ENCODE results near the gene OR6T1.

The OR6T1 gene, protein sequence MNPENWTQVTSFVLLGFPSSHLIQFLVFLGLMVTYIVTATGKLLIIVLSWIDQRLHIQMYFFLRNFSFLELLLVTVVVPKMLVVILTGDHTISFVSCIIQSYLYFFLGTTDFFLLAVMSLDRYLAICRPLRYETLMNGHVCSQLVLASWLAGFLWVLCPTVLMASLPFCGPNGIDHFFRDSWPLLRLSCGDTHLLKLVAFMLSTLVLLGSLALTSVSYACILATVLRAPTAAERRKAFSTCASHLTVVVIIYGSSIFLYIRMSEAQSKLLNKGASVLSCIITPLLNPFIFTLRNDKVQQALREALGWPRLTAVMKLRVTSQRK

DNA sequence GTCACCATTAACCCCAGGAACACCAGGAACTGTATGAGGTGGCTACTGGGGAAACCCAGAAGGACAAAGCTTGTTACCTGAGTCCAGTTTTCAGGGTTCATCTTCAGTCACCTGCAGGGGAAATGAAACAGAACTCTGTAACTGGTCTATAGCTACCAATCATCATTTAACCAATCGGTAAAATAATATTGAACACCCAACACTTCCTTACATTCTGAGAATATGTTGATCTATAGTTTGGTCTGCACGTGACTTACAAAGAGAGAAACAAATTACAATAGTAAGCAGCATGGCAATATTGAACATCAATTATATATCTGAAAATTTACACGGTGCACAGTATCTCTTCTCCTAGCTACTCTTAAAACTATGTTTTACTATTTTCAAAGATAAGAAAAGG lies at the start of gene OR6T1:
Gene OR6T1, minus strand, starts transcription at position 101 of the 400 bp plus-strand sequence. Its CDS starts 0 bp downstream, at position 101.
- DNase-seq (ENCODE audit: low read depth, low spot score), result no peak

DNA sequence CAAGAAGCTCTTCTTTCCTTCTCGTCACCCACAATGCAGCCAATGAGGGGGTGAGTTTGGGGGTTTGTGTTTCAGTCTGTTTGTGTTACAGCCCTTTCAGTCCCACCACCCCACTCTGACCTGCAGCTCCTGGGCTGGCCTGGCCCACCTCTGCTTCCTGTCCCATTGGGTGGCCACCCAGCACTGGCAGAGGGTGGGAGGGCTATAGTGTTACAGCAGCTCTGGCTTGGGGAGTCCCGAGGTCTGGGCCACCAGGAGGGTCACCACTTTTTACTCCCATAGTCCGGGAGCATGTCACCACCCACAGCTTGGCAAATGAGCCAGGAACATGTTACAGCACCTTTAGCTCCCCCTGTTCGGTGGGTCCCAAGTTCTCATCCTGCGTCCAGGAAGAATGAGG lies 35.7 kb upstream of the OR6T1 start:
- DNase-seq (ENCODE audit: low read depth, low spot score), result no peak

DNA sequence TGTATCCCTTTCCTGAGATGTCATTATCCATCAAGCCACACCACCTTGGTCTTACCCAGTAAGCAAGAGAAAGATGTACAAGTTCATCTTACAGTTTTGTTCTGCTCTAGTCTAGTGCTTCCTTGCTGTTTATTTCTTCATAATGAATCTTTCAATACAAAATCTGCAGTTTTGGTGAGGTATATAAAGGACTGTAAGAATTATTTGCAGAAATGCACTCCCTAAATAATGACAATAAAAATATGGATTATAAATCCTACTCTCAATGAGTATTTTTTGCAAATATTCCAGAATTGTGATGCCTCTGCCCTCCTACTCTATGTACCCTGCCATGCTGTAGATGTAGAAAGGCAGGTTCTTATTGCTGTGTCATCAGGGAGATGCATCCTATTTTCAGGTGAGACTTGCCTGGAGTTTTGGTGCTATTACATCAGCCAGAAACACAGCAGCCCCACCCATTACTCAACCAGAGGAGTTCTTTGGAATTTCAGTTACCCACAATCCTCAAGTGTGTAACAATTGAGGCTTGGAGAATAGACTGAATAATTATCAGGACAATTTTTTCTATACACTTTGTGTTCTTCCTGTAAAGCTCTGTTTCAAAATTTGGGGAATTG lies 34.2 kb upstream of the OR6T1 start, which contains the start of gene OR10S1:
Gene OR10S1, minus strand, starts transcription at position 51 of the 617 bp plus-strand sequence. CDS start 117 bp downstream, outside the sequence.
- no peak for DNase-seq (ENCODE audit: low read depth, low spot score)

DNA sequence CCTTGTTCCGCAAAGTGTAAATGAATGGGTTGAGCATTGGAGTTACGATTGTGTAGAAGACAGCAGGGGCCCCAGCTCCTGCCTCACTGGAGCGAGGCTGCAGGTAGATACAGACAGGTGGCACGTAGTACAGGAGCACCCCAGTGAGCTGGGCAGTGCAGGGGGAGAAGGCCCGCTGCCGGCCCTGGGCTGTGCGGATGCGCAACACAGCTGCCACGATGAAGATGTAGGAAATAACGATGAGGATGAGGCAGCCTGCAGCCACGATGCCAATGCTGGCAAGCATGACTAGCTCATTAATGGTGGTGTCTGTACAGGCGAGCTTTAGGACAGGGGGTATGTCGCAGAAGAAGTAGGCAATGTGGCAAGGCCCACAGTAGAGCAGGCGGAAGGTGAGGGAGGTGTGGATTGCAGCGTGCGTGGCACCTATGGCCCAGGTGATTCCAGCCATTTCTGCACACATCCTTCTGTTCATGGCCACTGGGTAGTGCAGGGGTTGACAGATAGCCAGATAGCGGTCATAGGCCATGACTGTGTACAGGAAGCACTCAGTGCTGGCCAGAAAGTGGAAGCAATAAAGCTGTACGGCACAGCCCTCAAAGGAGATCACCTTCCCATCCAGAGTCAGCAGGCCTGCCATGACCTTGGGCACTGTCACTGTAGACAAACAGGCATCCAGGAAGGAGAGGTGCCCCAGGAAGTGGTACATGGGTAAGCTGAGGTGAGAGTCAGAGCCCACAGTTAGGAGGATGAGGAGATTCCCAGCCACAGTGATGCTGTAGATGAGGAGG lies 33.3 kb upstream of the OR6T1 start:
- no peak for DNase-seq (ENCODE audit: low read depth, low spot score)

DNA sequence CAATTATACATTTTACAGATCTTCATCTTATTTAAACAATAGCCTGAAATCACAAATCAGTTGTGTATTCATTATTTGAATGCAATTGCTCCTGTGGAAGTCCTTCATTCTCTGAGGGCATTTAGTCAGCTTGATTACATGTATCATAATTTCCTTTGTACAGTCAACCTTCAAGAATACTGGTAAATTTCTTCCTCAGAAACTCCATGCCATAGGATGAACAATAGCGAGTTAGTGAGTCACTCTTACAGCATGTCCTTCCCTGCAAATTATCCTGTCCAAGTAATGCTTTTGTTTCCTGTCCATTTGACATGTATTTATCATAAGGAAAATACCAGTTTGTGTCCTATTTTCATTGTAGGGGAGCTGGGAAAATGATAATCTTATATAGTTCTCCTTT lies 30.2 kb upstream of the OR6T1 start:
- DNase-seq (ENCODE audit: low read depth, low spot score), result peak; percentile 3

DNA sequence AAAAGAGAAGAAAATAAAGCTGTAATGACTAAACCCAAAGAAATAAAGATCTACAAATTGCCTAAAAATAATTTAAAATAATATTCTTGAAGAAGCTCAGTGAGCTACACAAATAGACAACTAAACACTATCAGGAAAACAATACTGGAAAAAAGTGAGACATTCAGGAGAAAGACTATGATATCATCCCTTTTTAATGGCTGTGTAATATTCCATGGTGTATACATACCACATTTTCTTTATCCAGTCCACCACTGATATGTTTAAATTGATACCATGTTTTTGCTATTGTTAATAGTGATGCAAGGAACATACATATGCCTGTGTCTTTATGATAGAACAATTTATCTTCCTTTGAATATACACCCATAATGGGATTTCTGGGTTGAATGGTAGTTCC lies 13.1 kb upstream of the OR6T1 start:
- DNase-seq (ENCODE audit: low read depth, low spot score), result no peak

DNA sequence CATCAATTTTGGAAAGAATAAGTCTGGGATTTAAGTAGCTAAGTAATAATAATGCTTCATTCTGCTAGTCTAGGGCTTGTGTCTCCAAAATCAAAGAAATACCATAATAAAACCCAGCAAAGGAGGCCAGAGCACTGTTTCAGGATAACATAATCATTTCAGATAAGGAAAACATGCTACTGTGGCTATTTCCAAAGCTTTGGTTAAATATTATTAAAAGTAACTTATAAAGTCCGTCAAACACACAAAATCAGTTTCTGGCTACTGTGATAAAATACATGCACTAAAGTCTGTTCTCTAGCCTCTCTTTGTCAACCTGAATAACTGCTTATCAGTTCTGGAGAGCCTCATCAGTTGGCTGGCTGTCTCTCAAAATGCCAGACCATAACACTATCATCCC lies 1.5 kb upstream of the OR6T1 start:
- DNase-seq (ENCODE audit: low read depth, low spot score), result no peak

DNA sequence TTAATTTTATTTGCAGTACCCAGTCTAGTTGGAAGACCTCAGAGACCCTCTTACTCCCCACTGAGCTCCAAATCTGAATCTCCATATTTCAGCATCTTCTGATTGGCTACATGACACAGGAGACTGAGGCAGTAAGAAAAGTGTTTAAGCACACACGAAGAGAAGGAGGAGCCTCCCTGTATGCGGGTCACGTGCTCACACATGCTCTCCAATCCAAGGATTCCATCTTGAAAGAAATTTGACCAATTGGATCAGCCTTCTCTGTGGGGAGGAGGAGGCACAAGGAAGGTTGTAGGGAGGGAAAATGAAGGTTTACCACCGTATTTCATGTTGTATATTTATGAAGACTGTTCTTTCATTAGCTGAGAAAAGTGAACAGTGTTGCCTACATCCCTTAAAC lies 1.2 kb downstream of the OR6T1 start:
- DNase-seq (ENCODE audit: low read depth, low spot score), result no peak

DNA sequence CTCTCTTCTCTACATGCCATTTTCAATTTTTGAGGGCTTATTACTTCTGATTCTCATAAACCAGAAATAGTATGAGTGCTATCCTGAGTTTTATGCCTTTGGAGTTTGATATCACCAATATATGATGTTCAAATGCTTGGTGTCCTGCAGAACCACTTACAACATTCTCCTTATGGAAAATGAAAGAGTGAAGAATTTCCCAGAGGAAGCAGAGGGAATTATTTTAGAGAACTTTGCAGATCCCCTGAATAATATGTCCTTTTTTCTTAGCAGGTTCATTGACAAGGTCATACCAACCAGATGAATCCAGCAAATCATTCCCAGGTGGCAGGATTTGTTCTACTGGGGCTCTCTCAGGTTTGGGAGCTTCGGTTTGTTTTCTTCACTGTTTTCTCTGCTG lies 4.3 kb downstream of the OR6T1 start, which contains the start of gene OR4D5:
Gene OR4D5, plus strand, starts transcription at position 301 of the 400 bp plus-strand sequence. Its CDS starts 0 bp downstream, at position 301.
- DNase-seq (ENCODE audit: low read depth, low spot score), result no peak

DNA sequence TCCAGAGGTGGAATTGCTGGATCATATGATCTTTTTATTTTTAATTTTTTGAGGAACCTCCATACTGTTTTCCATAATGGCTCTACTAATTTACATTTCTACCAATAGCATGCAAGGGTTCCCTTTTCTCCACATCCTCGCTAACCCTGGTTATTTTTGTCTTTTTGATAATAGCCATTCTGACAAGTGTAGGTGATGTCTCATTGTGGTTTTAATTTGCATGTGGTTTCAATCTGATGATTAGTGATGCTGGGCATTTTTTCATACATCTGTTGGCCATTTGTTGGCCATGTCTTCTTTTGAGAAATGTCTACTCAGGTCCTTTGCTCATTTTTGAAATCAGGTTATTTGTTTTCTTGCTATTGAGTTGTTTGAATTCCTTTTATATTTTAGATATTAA lies 19.6 kb downstream of the OR6T1 start:
- DNase-seq (ENCODE audit: low read depth, low spot score), result no peak

DNA sequence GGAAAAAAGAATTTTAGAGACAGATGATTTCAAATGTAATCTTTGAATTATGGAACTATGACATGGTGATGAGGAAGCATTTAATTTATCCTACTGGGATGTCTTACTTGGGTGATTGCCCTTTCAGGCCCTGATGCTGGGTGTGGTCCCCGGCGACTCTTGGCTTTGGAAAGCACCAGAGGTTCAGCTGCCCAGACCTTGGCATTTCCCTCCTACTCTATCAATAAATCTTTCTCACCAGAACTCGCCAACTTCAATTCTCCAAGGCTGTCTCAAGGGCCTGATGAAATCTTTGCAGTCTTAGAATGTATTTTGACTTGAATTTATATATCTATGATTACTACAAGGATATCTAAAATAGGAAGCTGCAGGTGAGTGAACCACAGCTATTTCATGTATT lies 22.7 kb downstream of the OR6T1 start:
- no peak for DNase-seq (ENCODE audit: low read depth, low spot score)

DNA sequence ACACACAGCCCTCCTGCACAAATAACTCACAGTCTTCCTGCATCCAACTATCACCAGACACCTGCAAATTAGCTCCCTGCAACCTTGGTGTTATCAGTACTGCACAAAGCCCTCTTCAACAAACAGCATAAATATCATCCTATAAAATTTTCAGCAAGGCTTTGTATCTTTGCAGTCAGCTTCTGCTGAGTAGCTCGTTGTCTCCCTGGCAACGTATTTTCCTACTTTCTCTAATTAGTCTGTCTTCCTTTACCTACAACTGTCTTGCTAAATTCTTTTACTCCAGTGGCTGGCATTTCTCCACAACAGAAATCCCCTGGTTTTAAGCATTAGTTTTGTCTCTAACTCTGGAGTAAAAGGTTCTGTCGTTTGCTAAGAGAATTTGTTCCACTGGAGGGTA lies 37.8 kb downstream of the OR6T1 start:
- DNase-seq (ENCODE audit: low read depth, low spot score), result no peak

DNA sequence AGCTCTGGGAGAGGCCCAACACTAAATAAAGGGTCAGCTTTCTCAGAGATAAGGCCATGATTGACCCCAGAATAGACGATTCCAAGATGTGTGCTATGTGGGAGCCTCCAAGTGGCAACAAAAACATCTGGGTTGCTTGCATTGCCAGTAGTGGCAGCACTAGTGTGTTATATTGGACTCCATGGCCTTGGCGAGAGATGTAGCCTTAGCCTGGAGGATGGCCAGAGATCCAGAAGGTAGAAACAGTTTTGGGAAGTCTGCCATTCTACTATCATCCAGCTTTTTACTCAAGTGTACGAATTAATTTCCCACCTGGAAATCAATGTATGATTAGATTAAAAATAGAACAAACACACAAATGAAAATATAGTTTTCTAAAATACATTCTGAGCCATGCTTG lies 38.7 kb downstream of the OR6T1 start:
- no peak for DNase-seq (ENCODE audit: low read depth, low spot score)

DNA sequence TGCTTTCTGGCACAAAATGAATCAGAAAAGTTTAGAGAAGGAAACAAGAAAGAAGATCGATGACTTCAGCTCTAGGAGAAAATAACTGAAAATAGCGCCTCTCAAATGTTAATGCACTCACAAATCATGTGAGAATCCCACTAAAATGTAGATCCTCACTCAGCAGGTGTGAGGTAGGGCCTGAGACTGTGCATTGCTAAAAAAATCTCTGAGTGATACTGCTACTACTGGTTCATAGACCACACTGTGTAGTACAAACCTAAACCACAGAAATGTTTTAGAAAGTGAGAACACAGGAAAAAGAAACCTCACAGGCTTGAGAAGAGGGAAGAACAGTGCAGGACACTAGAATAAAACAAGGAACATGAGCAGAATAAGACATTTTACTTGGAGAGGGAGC lies 39.7 kb downstream of the OR6T1 start:
- no peak for DNase-seq (ENCODE audit: low read depth, low spot score)

DNA sequence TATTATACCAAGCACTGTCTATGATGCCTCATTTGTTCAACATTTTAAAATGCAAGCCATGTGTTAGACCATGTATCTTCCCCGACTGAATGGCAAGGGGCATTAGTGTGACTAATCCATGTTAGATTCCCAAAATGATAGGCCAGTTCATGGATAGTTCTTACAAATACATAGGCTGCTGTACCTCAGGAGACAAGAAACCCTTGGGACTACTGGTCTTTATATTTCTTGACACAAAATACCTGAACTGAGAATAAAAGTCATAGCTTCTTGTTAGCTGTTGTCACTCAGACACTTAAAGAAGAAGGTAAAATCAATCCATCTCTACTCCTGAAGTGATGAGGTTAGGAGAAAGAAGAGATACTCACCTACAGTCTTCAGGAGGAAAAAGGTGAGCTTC lies 41.8 kb downstream of the OR6T1 start, which contains the start of gene OR8D4:
Gene OR8D4, plus strand, starts transcription at position 301 of the 400 bp plus-strand sequence. CDS start 4,265 bp downstream, outside the sequence.
- DNase-seq (ENCODE audit: low read depth, low spot score), result no peak

DNA sequence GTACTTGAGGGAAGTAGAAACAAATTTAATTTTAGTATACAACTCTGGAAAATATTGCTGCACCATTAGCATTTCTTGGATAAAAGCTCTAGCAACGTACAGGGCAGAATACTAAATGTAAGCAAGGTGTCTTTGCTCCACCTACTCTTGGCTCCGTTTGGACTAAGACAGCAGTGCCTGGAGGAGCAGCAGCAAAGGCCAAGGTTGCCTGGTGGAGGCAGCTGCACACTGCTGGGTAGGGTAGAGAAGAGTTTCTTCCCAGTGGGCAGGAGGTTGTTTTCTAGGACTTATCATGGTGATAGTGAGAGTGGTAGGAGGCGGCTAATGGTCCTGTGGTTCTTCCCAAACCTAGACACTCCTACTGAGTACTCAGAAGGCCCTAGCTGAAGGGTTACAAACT lies 43.8 kb downstream of the OR6T1 start:
- no peak for DNase-seq (ENCODE audit: low read depth, low spot score)

Measured in smooth muscle cell of the brain vasculature (primary cell).